ENCODE results near the gene CLCN5.

DNA sequence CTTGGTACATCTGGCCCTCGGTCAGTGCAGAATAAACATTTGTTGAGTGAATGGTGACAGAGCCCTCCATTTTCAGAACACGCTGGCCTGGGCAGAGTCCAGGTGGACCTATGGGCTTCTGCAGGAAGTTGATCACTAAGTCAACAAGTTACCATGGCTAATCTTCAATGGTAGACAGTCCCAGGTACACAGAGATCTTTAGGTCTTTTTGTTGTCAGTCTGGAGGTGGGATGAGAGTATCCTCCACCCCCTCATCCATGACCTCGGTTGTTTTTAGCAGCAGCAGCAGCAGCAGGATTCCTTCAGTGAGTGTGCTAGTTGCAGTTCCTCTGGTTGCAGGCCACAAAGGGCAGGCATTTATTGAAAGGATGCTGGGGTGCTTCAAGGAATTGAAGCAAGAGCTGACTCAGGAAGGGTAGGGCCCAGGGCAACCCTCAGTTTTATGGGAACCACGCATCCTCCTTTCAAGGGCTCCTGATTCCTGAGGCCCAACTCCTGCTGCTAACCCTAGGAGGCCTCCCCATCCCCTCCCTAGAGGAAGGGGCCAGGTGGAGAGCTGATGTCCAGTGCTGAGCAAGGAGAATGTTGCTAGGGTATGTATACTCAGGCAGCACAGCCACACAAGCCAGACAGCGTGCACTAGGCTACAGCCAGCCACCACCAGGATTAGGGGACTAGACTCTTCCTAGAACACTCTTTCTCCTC, 44.8 kb upstream of the CLCN5 start:
- TF ChIP-seq, protein P1, sequence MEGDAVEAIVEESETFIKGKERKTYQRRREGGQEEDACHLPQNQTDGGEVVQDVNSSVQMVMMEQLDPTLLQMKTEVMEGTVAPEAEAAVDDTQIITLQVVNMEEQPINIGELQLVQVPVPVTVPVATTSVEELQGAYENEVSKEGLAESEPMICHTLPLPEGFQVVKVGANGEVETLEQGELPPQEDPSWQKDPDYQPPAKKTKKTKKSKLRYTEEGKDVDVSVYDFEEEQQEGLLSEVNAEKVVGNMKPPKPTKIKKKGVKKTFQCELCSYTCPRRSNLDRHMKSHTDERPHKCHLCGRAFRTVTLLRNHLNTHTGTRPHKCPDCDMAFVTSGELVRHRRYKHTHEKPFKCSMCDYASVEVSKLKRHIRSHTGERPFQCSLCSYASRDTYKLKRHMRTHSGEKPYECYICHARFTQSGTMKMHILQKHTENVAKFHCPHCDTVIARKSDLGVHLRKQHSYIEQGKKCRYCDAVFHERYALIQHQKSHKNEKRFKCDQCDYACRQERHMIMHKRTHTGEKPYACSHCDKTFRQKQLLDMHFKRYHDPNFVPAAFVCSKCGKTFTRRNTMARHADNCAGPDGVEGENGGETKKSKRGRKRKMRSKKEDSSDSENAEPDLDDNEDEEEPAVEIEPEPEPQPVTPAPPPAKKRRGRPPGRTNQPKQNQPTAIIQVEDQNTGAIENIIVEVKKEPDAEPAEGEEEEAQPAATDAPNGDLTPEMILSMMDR (IDR thresholded peaks at IDR 0.05): no peak
- TF ChIP-seq POLR2A (IDR thresholded peaks at IDR 0.05) (no peak), POLR2AphosphoS5 (IDR thresholded peaks at IDR 0.05; ENCODE audit: insufficient read depth in 1 of 2, low read depth in 1 of 2) (no peak)
